H9 (cell line): Measurements from ENCODE around the gene ABCC11. TPM values are rescaled to one million over a fixed set of nuclear protein-coding genes. Genes with fewer than 3 reads are reported as not detected.

Experiments
- DNase-seq: peaks from one replicate; pipeline ENCODE4 v3.0.0-alpha.2; 2017
- H2AFZ ChIP-seq: one replicate; pipeline ENCODE4 v1.6.1; 2013; ENCODE audit warnings: mild to moderate bottlenecking, low read length, control low read depth, moderate library complexity
- H2AK5ac ChIP-seq: 2 replicates; pipeline ENCODE4 v1.6.1; 2013; ENCODE audit warnings: low read length, control low read depth, mixed read lengths; ENCODE audit not compliant: insufficient read length
- H2BK120ac ChIP-seq: one replicate; pipeline ENCODE4 v1.6.1; 2013; ENCODE audit warnings: low read depth, mild to moderate bottlenecking, low read length, control low read depth, inconsistent platforms; ENCODE audit not compliant: poor library complexity, severe bottlenecking
- H2BK12ac ChIP-seq: 2 replicates; pipeline ENCODE4 v1.6.1; 2013; ENCODE audit warnings: low read length, control low read depth, mixed read lengths, low read depth; ENCODE audit not compliant: insufficient read length
- H2BK15ac ChIP-seq: 2 replicates; pipeline ENCODE4 v1.6.1; 2013; ENCODE audit warnings: low read depth, low read length, control low read depth
- H2BK20ac ChIP-seq: one replicate; pipeline ENCODE4 v1.6.1; 2013; ENCODE audit warnings: low read depth, mild to moderate bottlenecking, low read length, control low read depth, inconsistent platforms; ENCODE audit not compliant: poor library complexity, severe bottlenecking
- H2BK5ac ChIP-seq: 2 replicates; pipeline ENCODE4 v1.6.1; 2013; ENCODE audit warnings: low read length, control low read depth, mixed read lengths; ENCODE audit not compliant: insufficient read length
- H3K14ac ChIP-seq: 2 replicates; pipeline ENCODE4 v1.6.1; 2013; ENCODE audit warnings: low read length, control low read depth; ENCODE audit not compliant: insufficient read depth
- H3K18ac ChIP-seq: 2 replicates; pipeline ENCODE4 v1.6.1; 2013; ENCODE audit warnings: low read depth, mild to moderate bottlenecking, mixed read lengths, low read length, control low read depth; ENCODE audit not compliant: insufficient read length
- H3K23ac ChIP-seq: 2 replicates; pipeline ENCODE4 v1.6.1; 2013; ENCODE audit warnings: low read length, control low read depth, mixed read lengths, low read depth; ENCODE audit not compliant: insufficient read length
- H3K23me2 ChIP-seq: 2 replicates; pipeline ENCODE4 v1.6.1; 2013; ENCODE audit warnings: low read depth, mild to moderate bottlenecking, mixed read lengths, low read length, control low read depth; ENCODE audit not compliant: insufficient read length, poor library complexity, severe bottlenecking
- H3K27ac ChIP-seq: 2 replicates; pipeline ENCODE4 v1.5.1; 2013; ENCODE audit warnings: low read length, control low read depth, mixed read lengths, low read depth; ENCODE audit not compliant: insufficient read length
- H3K27me3 ChIP-seq: 2 replicates; pipeline ENCODE4 v1.6.1; 2013; ENCODE audit warnings: low read length, control low read depth, inconsistent platforms; ENCODE audit not compliant: insufficient read depth
- H3K4ac ChIP-seq: 2 replicates; pipeline ENCODE4 v1.6.1; 2013; ENCODE audit warnings: low read depth, mild to moderate bottlenecking, control low read depth, inconsistent platforms, low read length, moderate library complexity
- H3K4me1 ChIP-seq: 2 replicates; pipeline ENCODE4 v1.6.1; 2013; ENCODE audit warnings: low read length, control low read depth, inconsistent platforms; ENCODE audit not compliant: insufficient read depth
- H3K4me2 ChIP-seq: 2 replicates; pipeline ENCODE4 v1.6.1; 2013; ENCODE audit warnings: low read length, control low read depth, mixed read lengths; ENCODE audit not compliant: insufficient read length, insufficient read depth
- H3K56ac ChIP-seq: 2 replicates; pipeline ENCODE4 v1.6.1; 2013; ENCODE audit warnings: low read depth, mild to moderate bottlenecking, mixed read lengths, low read length, control low read depth; ENCODE audit not compliant: insufficient read length
- H3K79me1 ChIP-seq: 2 replicates; pipeline ENCODE4 v1.6.1; 2013; ENCODE audit warnings: low read depth, mild to moderate bottlenecking, moderate library complexity, low read length, control low read depth, inconsistent platforms; ENCODE audit not compliant: insufficient read depth, poor library complexity, severe bottlenecking
- H3K79me2 ChIP-seq: 2 replicates; pipeline ENCODE4 v1.6.1; 2013; ENCODE audit warnings: low read length, control low read depth, inconsistent platforms; ENCODE audit not compliant: insufficient read depth
- H3K9ac ChIP-seq: 2 replicates; pipeline ENCODE4 v1.6.1; 2013; ENCODE audit warnings: low read length, control low read depth, mixed read lengths; ENCODE audit not compliant: insufficient read length; ENCODE audit errors: extremely low read depth
- H3K9me3 ChIP-seq: one replicate; pipeline ENCODE4 v1.6.1; 2013; ENCODE audit warnings: low read depth, low read length, inconsistent platforms; ENCODE audit not compliant: control insufficient read depth
- H3T11ph ChIP-seq: one replicate; pipeline ENCODE4 v1.6.1; 2013; ENCODE audit warnings: mild to moderate bottlenecking, low read length, control low read depth, inconsistent platforms
- H4K20me1 ChIP-seq: one replicate; pipeline ENCODE4 v1.6.1; 2013; ENCODE audit not compliant: control insufficient read depth, insufficient read length, insufficient read depth
- H4K5ac ChIP-seq: 2 replicates; pipeline ENCODE4 v1.6.1; 2013; ENCODE audit warnings: low read depth, mild to moderate bottlenecking, mixed read lengths, low read length, control low read depth; ENCODE audit not compliant: insufficient read length
- H4K8ac ChIP-seq: replicated peaks from 2 replicates; pipeline ENCODE4 v1.6.1; 2013; ENCODE audit warnings: low read length, control low read depth, mixed read lengths, low read depth; ENCODE audit not compliant: insufficient read length
- H4K91ac ChIP-seq: 2 replicates; pipeline ENCODE4 v1.6.1; 2013; ENCODE audit warnings: low read depth, mild to moderate bottlenecking, moderate library complexity, mixed read lengths, low read length, control low read depth; ENCODE audit not compliant: insufficient read length
- H3K27ac Mint-ChIP-seq, 3 experiments: 2 replicates in 2 of 3; 3 replicates in 1 of 3; pipeline ENCODE4 v1.8.0; 2020 to 2021; ENCODE audit warnings: mixed read lengths in 3 of 3, mild to moderate bottlenecking in 1 of 3, moderate library complexity in 1 of 3
- H3K27me3 Mint-ChIP-seq: 2 replicates; pipeline ENCODE4 v1.8.0; 2021; ENCODE audit warnings: low read depth, mild to moderate bottlenecking, moderate library complexity, mixed read lengths
- H3K36me3 Mint-ChIP-seq, 3 experiments: 2 replicates in 2 of 3; 3 replicates in 1 of 3; pipeline ENCODE4 v1.8.0; 2020 to 2021; ENCODE audit warnings: low read depth in 3 of 3, mixed read lengths in 3 of 3; ENCODE audit not compliant: insufficient read depth in 1 of 3
- H3K4me1 Mint-ChIP-seq, 2 experiments: 2 replicates each; pipeline ENCODE4 v1.8.0; 2020; ENCODE audit warnings: mixed read lengths in 2 of 2
- H3K4me3 Mint-ChIP-seq, 2 experiments: 2 replicates in 1 of 2; 3 replicates in 1 of 2; pipeline ENCODE4 v1.8.0; 2020 to 2021; ENCODE audit warnings: mild to moderate bottlenecking in 2 of 2, mixed read lengths in 2 of 2, moderate library complexity in 1 of 2
- H3K9me3 Mint-ChIP-seq, 2 experiments: 2 replicates in 1 of 2; 3 replicates in 1 of 2; pipeline ENCODE4 v1.8.0; 2020; ENCODE audit warnings: mild to moderate bottlenecking in 2 of 2, mixed read lengths in 2 of 2, moderate library complexity in 1 of 2
- WGBS: extraction: QIAGEN DNeasy Blood & Tissue Kit; methylation state at CpG from one replicate; pipeline ENCODE4 v1.1.7; 2013; ENCODE audit warnings: missing lambda C conversion rate, low lambda C conversion rate, mixed read lengths; ENCODE audit not compliant: insufficient read length; ENCODE audit errors: extremely low coverage; 5-methylcytosine and 5-hydroxymethylcytosine counted together
- total RNA-seq: library from RNA; stranded (reverse); gene quantifications from 2 replicates; pipeline ENCODE4 v1.2.1, GENCODE V29; 2021
- TF ChIP-seq, protein P1 (sequence below): fragments of 200-600 bp; sonication (generic); conservative IDR thresholded peaks from 3 replicates; pipeline ENCODE4 v1.8.0; 2021; ENCODE audit warnings: antibody characterized with exemption, mild to moderate bottlenecking

Gene ABCC11
- total RNA-seq, 1 experiment from 2014 or later, result 0.33 TPM

GRCh38 chr16:48153774-48154173 lies 93.6 kb downstream of the ABCC11 start:
- no peaks in the 10 kb centered on the region for H3K27me3 ChIP-seq
- H4K5ac ChIP-seq, result no peak overlapping the region
- H2BK120ac ChIP-seq, result no peak overlapping the region
- H3K23ac ChIP-seq, result no peak overlapping the region
- DNase-seq, result no peak
- Mint-ChIP-seq H3K9me3 (peaks cover 4 to 6% of the 10 kb centered on the region in 2 experiments; a peak in 4 of 5 replicates), H3K36me3 (no peaks in the 10 kb centered on the region), H3K27ac (no peak overlapping the region), H3K4me3 (no peak overlapping the region), H3K27me3 (peaks cover 14% of the 10 kb centered on the region), H3K4me1 (0 out of 4 replicates have a peak, but pooled peaks cover 0 to 3% of the 10 kb centered on the region in 2 experiments)
- no peak overlapping the region for H3K14ac ChIP-seq
- no CpG with 5 or more reads among the region's 5 CpGs for WGBS
- H3K4me2 ChIP-seq, result no peak overlapping the region
- H2AK5ac ChIP-seq, result no peak overlapping the region
- H2BK12ac ChIP-seq, result no peak overlapping the region
- H4K20me1 ChIP-seq, result no peaks in the 10 kb centered on the region
- no peaks in the 10 kb centered on the region for H3K79me1 ChIP-seq
- H3K4me1 ChIP-seq, result no peaks in the 10 kb centered on the region
- H2BK20ac ChIP-seq, result no peak overlapping the region
- no peak overlapping the region for H2BK5ac ChIP-seq
- no peak overlapping the region for H3K18ac ChIP-seq
- no peak overlapping the region for H3K4ac ChIP-seq
- no peak overlapping the region for H3K9ac ChIP-seq
- H3K79me2 ChIP-seq, result no peaks in the 10 kb centered on the region
- TF ChIP-seq, protein P1, sequence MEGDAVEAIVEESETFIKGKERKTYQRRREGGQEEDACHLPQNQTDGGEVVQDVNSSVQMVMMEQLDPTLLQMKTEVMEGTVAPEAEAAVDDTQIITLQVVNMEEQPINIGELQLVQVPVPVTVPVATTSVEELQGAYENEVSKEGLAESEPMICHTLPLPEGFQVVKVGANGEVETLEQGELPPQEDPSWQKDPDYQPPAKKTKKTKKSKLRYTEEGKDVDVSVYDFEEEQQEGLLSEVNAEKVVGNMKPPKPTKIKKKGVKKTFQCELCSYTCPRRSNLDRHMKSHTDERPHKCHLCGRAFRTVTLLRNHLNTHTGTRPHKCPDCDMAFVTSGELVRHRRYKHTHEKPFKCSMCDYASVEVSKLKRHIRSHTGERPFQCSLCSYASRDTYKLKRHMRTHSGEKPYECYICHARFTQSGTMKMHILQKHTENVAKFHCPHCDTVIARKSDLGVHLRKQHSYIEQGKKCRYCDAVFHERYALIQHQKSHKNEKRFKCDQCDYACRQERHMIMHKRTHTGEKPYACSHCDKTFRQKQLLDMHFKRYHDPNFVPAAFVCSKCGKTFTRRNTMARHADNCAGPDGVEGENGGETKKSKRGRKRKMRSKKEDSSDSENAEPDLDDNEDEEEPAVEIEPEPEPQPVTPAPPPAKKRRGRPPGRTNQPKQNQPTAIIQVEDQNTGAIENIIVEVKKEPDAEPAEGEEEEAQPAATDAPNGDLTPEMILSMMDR, result no peak
- no peak overlapping the region for H3K27ac ChIP-seq
- H2BK15ac ChIP-seq, result no peak overlapping the region
- no peak overlapping the region for H4K8ac ChIP-seq
- no peak overlapping the region for H2AFZ ChIP-seq
- no peak overlapping the region for H4K91ac ChIP-seq
- H3K23me2 ChIP-seq, result no peaks in the 10 kb centered on the region
- no peak overlapping the region for H3T11ph ChIP-seq
- no peaks in the 10 kb centered on the region for H3K9me3 ChIP-seq
- H3K56ac ChIP-seq, result no peak overlapping the region
